Thyroid gland (tissue), 4 donors: ENCODE data around the gene KLHDC10. TPM values are rescaled to one million over a fixed set of nuclear protein-coding genes. Genes with fewer than 3 reads are reported as not detected.
A peak's percentile ranks its signal among the peaks of the same experiment; 100 is the strongest.

Experiments
- DNase-seq, 2 donors: peaks; one replicate each; pipeline ENCODE4 v3.0.0-alpha.2; 2019
- H3K27ac ChIP-seq, 3 donors: fragments of 200-600 bp; sonication (generic); 1 replicate in 2 of 3; 2 replicates in 1 of 3; pipeline ENCODE4 v1.5.1; 2016 to 2019; ENCODE audit warnings: mild to moderate bottlenecking in 1 of 3, moderate library complexity in 1 of 3
- H3K27me3 ChIP-seq: fragments of 200-600 bp; sonication (generic); one replicate; pipeline ENCODE4 v1.5.1; 2019
- H3K36me3 ChIP-seq, 2 donors: fragments of 200-600 bp; sonication (generic); one replicate each; pipeline ENCODE4 v1.5.1; 2016 to 2019
- H3K4me1 ChIP-seq, 2 donors: fragments of 200-600 bp; sonication (generic); one replicate each; pipeline ENCODE4 v1.5.1; 2017 to 2019
- H3K4me3 ChIP-seq, 3 donors: fragments of 200-600 bp; sonication (generic); replicated peaks in 1 of 3; 1 replicate in 2 of 3; 2 replicates in 1 of 3; pipeline ENCODE4 v1.5.1; 2016; ENCODE audit warnings: mild to moderate bottlenecking in 1 of 3
- H3K9me3 ChIP-seq: fragments of 200-600 bp; sonication (generic); one replicate; pipeline ENCODE4 v1.5.1; 2017
- CTCF ChIP-seq, 6 experiments: fragments of 200-600 bp in 3 of 6; fragments of 450-650 bp in 3 of 6; sonication (generic) in 3 of 6; IDR thresholded peaks; one replicate each; pipeline ENCODE4 v1.5.1; 2016 to 2019; ENCODE audit warnings: antibody characterized with exemption in 6 of 6, mild to moderate bottlenecking in 2 of 6, inconsistent platforms in 1 of 6, moderate library complexity in 1 of 6
- POLR2A ChIP-seq, 2 donors: fragments of 450-650 bp; IDR thresholded peaks; one replicate each; pipeline ENCODE4 v1.6.1; 2017; ENCODE audit warnings: antibody characterized with exemption in 2 of 2, mild to moderate bottlenecking in 2 of 2, moderate library complexity in 1 of 2
- WGBS, 2 donors: methylation state at CpG; one replicate each; pipeline ENCODE4 v1.1.5; 2017; 5-methylcytosine and 5-hydroxymethylcytosine counted together
- intact Hi-C: fragments of 100-400 bp; cut with DNase I; formaldehyde crosslinking; loops from one replicate; pipeline ENCODE4 v1.15.1; 2023
- total RNA-seq, 4 donors: library from RNA; depleted of rRNA; stranded (reverse); fragments of >200 nt; gene quantifications; one replicate each; pipeline ENCODE4 v1.2.3, GENCODE V29; 2016

The KLHDC10 gene
- total RNA-seq, 4 donors from 2014 or later = 27.4 to 41.6 (median 30.8) TPM

- H3K27me3 ChIP-seq = no peaks in the 10 kb centered on the region
- peak overlapping the region; percentile 7 to 30 (median 22) for H3K27ac ChIP-seq
- H3K36me3 ChIP-seq = peaks cover 0 to 17% of the 10 kb centered on the region in 2 donors
- no peak overlapping the region for H3K4me3 ChIP-seq
- intact Hi-C loops = no loop called here
- 70 to 73% methylated on average over 12 of the region's 12 CpGs for WGBS, 2 donors
- H3K9me3 ChIP-seq = no peaks in the 10 kb centered on the region
- peak; percentile 63 to 69 for DNase-seq
- H3K4me1 ChIP-seq = peaks cover 11 to 18% of the 10 kb centered on the region in 2 donors
- no peak for TF ChIP-seq CTCF (IDR thresholded peaks at IDR 0.05)
- TF ChIP-seq POLR2A (IDR thresholded peaks at IDR 0.05) = no peak
Measured at GRCh38 chr7:130131964-130132875, 61.9 kb downstream of the KLHDC10 start.

GRCh38 chr7:130133029-130133782 is 62.9 kb downstream of the KLHDC10 start:
- peaks cover 0 to 17% of the 10 kb centered on the region in 2 donors for H3K36me3 ChIP-seq
- intact Hi-C loops = no loop called here
- no peaks in the 10 kb centered on the region for H3K27me3 ChIP-seq
- peaks cover 7 to 14% of the 10 kb centered on the region in 2 donors for H3K4me1 ChIP-seq
- 87 to 91% methylated on average over 7 of the region's 7 CpGs for WGBS, 2 donors
- H3K4me3 ChIP-seq = no peak overlapping the region
- peak overlapping the region in 1 of 3 donors; percentile 22 for H3K27ac ChIP-seq
- TF ChIP-seq POLR2A (IDR thresholded peaks at IDR 0.05) (no peak), CTCF (IDR thresholded peaks at IDR 0.05) (no peak)
- H3K9me3 ChIP-seq = no peaks in the 10 kb centered on the region
- no peak for DNase-seq

- H3K27me3 ChIP-seq = no peaks in the 10 kb centered on the region
- no peaks in the 10 kb centered on the region for H3K9me3 ChIP-seq
- H3K4me3 ChIP-seq = no peak overlapping the region
- H3K27ac ChIP-seq = no peak overlapping the region
- WGBS, 2 donors = 96 to 98% methylated on average over 4 of the region's 4 CpGs
- TF ChIP-seq POLR2A (IDR thresholded peaks at IDR 0.05) (no peak), CTCF (IDR thresholded peaks at IDR 0.05) (no peak)
- peaks cover 0 to 17% of the 10 kb centered on the region in 2 donors for H3K36me3 ChIP-seq
- intact Hi-C loops = no loop called here
- peaks cover 17 to 18% of the 10 kb centered on the region in 2 donors for H3K4me1 ChIP-seq
- DNase-seq = no peak
Measured at GRCh38 chr7:130134106-130134636, 63.8 kb downstream of the KLHDC10 start.

GRCh38 chr7:130134726-130135125 is 64.4 kb downstream of the KLHDC10 start:
- H3K4me3 ChIP-seq = no peak overlapping the region
- DNase-seq = no peak
- no peaks in the 10 kb centered on the region for H3K27me3 ChIP-seq
- no peak overlapping the region for H3K27ac ChIP-seq
- WGBS, 2 donors = 96 to 97% methylated on average over 7 of the region's 7 CpGs
- TF ChIP-seq POLR2A (IDR thresholded peaks at IDR 0.05) = no peak
- TF ChIP-seq CTCF (IDR thresholded peaks at IDR 0.05) = no peak
- H3K36me3 ChIP-seq = peaks cover 0 to 11% of the 10 kb centered on the region in 2 donors
- peaks cover 22 to 23% of the 10 kb centered on the region in 2 donors for H3K4me1 ChIP-seq
- intact Hi-C loops = no loop called here
- H3K9me3 ChIP-seq = no peaks in the 10 kb centered on the region
